ENCODE results near the gene ANP32A.

ANP32A gene

DNA sequence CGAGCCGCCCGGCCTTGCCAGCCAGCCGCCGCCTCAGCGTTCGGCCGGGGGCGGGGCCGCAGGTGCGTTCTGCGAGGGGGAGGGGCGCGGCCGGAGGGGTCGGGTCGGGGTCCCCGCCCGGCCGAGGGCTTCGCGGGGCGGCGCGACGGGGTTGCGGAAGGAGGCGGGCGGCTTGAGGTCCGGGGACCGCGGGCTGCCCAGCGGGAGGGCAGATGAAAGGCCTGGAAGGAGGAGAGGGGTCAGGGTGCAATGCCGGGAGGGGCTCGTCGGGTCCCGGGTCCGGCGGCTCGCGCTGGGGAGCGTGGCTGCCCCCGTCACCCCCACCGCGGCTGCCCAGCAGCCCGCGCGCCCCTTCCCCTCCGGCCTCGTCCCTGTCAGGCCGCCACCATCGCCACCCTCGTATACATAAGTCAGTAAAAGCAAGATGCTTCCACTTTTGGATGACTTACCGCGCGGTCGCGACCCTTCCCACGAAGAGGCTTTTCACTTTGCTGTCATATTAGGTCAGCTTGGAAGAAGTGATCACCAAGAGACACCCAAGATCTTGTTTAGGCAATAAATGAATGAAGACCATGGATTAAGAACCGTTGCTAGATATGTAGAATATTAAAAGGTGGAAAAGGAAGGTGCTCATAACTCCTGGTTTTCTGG is 620 bp upstream of the ANP32A start:
- DNase-seq = peak in 2 of 56 donors; percentile 20 to 21

DNA sequence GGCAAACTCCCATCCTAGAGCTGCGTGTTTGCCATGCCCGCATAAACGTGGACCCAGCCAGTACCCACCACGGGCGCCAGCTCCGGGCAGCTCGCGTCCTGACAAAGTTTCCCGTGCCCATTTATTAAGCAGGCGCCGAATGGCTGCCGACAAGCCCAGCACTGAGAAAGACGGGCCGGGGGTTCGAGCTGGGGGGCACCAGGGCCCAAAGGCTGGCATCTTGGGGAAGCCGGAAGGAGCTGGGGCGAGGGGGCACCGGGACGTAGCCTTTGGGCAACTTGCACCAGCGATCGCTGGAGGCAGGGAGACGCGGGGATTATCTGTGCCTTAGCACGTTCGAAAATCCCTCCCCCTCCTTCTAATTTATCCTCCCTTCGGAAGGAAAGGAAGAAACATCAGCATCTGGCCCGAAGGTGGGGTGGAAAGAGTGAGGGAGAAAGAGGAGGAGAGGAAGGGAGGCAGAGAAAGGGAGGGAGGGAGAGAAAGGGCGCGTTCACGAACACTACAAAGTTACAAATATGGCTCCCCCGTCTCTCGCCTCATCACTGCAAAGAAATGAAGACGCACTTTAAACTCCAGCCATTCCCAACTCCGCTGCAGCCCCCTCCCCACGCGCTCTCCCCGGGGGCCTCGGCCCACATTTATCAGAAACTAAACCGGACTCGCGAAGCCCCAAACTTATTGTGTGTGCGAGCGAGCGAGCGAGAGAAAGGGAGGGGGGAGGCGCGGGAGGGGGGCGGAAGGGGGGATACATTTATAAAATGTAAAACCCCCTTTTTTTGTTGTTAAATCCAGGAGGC is 1.0 kb downstream of the ANP32A start:
- peak in 41 of 56 donors; percentile 35 to 85 (median 64) for DNase-seq

GRCh38 chr15:68818769-68819494 is 1.8 kb downstream of the ANP32A start:
- peak in 34 of 56 donors; percentile 24 to 76 (median 58) for DNase-seq

- DNase-seq = peak in 48 of 56 donors; percentile 33 to 89 (median 68)
Observed at GRCh38 chr15:68818066-68818768, 2.5 kb downstream of the ANP32A start.

DNA sequence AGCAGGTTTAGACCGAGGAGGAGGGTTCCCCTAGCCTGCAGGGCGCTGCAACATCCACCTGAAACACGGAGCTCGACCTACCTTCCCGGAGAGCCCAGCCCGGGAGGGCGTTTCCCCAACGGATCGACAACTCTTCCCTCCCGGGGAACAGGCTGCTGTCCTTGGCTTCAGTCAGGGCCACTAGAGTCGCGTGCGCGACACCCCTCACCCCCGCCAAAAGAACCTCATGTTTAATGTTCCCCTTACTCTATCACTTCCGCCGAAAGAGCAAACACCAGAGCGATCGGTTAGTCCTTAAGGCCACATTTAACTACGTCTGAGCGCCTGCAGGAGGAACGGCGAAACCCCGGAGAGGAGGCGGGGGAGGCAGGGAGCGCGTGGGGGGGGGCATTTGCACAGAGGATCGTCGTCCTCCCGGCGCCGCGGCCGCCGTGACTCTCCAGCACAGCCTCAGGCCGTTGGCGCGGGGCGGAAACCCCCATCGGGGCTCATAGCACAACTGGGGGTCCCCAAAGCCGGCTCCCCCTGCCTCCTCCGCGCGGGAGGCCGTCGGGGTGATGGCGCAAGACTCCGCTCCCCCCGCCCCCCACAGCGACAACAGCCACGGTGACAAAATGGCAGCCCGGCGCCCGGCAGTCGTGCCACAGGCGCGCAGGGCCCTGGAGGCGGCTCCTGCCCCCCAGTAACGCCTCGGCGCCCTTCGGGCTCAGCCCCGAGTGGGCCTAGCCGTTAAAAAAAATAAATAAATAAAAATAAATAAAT is 3.2 kb downstream of the ANP32A start:
- peak in 50 of 56 donors; percentile 19 to 90 (median 74) for DNase-seq

GRCh38 chr15:68816795-68817303 is 3.8 kb downstream of the ANP32A start:
- peak in 1 of 56 donors; percentile 48 for DNase-seq

GRCh38 chr15:68816158-68816557 is 4.5 kb downstream of the ANP32A start:
- no peak for DNase-seq

DNA sequence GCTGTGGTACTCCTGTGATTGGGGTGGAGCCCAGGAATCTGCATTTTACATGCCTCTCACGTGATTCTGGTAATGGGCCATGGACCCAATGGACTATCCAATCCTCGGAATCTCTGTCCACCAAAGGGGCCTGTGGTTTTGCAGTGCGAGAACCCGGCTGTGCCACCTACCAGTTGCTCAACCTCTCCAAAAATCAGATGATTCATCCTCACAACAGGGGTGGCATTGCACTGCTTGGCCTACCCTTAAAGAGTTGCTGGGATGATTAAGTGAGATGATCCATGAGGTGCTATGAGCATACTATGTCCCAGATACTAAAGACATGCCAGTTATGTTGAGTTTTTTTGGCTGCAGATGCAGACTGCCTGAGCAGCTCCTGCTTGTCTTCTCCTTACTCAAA is 5.1 kb downstream of the ANP32A start:
- no peak for DNase-seq

- DNase-seq = no peak
Observed at GRCh38 chr15:68814596-68814995, 6.1 kb downstream of the ANP32A start.

GRCh38 chr15:68812597-68813431 is 7.9 kb downstream of the ANP32A start:
- no peak for DNase-seq

GRCh38 chr15:68812069-68812468 is 8.6 kb downstream of the ANP32A start:
- no peak for DNase-seq

GRCh38 chr15:68809517-68809916 is 11.2 kb downstream of the ANP32A start:
- no peak for DNase-seq

DNA sequence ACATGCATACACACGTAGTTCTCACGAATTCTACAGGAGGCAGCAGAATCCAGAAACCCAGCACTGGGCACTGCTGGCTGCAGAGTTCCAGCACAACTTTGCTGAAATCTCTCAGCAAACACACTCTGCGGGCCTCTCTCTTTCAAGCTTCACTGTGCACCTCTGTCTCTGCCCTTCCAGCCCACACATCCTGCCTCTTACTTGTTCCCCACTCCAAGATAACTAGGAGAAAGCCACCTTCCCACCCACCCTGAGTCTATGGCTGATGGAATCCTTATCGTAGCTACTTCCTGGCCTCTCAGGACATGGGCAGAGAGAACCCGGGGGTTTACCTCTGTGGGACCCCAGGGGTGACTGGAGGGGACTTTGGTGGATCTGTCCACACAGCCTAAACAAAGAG is 11.9 kb downstream of the ANP32A start:
- DNase-seq = no peak

DNA sequence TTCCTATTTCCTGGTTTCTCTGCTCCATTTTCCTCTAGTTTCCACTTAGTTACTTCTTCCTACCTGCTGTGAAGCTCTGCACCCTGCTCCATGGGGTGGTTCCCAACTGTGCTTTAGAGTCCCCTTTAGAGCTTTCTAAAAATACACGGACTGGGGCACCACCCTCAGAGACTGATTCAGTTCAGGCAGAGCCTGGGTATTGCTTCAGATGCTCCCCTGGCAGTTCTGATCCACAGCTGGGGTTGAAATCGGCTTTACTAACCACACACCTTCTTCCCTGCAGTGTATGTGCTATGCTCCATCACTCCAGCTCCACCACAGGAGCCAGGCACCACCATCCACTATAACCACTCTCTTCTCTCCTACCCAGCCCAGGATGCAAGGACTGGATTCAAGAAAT is 12.6 kb downstream of the ANP32A start:
- DNase-seq = peak in 9 of 56 donors; percentile 11 to 46 (median 30)

DNA sequence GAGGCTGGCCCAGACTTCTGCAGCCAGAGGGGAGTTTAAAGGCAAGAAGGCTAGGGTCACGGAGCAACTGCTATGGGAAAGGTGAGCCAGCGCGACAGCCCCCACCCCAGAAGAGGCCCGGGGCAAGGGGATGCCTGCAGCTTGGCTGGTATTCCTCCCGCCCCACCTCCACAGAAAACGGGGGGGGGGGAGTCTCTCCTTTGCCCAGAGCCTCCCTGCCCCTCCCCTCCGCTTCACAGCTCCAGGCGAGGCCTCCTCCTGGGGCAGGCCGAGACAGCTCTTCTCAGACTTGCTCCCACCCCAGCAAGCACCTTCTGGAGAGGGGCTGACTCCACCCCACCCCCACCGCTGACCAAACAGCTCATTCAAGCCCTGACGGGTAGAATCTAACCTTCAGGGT is 13.4 kb downstream of the ANP32A start:
- no peak for DNase-seq

- peak in 46 of 56 donors; percentile 19 to 86 (median 58) for DNase-seq
Observed at GRCh38 chr15:68806220-68807060, 14.3 kb downstream of the ANP32A start.

DNA sequence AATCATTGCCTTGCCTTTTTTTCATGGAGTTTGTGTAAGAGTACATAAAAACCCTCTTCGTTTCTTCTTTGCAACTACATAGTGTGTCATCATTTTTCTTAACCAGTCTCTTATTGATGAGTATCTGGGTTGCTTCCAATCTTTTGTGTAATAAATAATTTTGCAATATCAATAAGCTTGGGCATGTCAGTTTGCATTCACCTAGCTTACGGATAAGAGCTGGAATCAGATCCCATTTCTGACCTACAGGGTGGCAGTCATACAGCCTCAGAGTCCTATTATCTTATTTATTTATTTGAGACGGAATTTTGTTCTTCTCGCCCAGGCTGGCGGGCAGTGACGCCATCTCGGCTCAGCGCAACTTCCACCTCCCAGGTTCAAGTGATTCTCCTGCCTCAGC is 18.3 kb downstream of the ANP32A start:
- DNase-seq = no peak

DNA sequence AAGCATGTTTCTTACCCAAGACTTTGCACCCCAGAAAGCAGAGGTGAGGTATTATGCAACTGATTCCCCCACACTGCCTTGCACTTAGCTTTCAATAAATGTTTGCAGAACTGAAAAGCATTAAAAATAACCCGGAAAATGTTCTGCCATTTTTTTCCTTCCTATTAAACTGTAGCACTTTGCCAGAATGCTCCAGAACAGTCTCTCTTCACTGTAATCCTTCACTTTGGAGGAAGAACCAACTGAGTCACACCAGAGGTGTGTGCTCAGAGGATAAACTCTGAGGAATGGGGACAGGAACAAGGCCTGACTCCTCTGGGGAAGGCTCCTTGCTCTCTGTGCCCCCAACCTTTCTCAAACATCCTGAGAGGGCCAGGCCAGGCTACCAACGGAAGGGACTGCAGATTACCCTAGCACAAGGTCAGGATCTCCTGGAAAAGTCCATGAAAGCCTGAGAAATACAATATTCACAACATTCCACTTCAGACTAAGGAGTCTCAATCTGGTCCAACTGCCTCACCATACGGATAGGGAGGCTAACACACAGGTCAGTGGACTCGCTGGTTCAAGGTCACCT is 19.0 kb downstream of the ANP32A start:
- no peak for DNase-seq
